ENCODE measurements around the gene CRISPLD2. TPM values are rescaled to one million over a fixed set of nuclear protein-coding genes. Genes with fewer than 3 reads are reported as not detected.

The CRISPLD2 gene
- polyA plus RNA-seq, 1 donor from 2014 or later = 0.06 TPM

DNA sequence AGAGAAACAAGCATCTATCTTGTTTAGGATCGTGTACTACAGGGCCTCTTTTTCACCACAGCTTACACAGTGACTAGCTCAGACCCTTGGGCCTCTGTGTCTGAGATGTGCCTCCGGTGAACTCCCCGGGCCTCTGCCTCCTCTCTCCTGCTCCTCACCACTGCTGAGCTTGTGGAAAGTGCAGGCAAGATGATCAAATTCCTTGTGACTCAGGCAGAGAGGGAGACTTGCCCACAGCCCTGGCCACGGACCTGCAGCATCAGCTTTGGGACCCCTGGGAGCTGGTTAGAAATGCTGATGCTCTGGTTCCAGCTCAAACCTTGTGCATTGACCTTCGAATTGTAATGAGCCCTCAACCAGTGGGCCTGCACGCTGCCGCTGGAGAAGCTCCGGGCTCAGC lies 111.7 kb downstream of the CRISPLD2 start:
- Histone ChIP-seq H3K4me2 (ENCODE audit: low read length) (no peak overlapping the region), H3K4me3 (ENCODE audit: low read length) (no peak overlapping the region), H3K9me2 (ENCODE audit: insufficient read depth, low read length) (no peaks in the 10 kb centered on the region), H4K20me1 (ENCODE audit: insufficient read depth) (no peaks in the 10 kb centered on the region), H3K27me3 (ENCODE audit: insufficient read depth, low read depth, low read length) (no peaks in the 10 kb centered on the region), H3F3A (ENCODE audit: insufficient read depth, low read length, poor library complexity, severe bottlenecking) (no peaks in the 10 kb centered on the region), H2AFZ (ENCODE audit: low read depth, low read length) (no peak overlapping the region), H3K9me3 (ENCODE audit: low read length) (no peaks in the 10 kb centered on the region), H3K9ac (ENCODE audit: low read length) (no peak overlapping the region), H3K79me2 (replicated peaks; ENCODE audit: insufficient read depth, low read length) (no peaks in the 10 kb centered on the region), H3K36me3 (ENCODE audit: insufficient read depth, low read length) (no peaks in the 10 kb centered on the region), H3K27ac (ENCODE audit: low read length) (no peak overlapping the region)
- TF ChIP-seq, protein P1, sequence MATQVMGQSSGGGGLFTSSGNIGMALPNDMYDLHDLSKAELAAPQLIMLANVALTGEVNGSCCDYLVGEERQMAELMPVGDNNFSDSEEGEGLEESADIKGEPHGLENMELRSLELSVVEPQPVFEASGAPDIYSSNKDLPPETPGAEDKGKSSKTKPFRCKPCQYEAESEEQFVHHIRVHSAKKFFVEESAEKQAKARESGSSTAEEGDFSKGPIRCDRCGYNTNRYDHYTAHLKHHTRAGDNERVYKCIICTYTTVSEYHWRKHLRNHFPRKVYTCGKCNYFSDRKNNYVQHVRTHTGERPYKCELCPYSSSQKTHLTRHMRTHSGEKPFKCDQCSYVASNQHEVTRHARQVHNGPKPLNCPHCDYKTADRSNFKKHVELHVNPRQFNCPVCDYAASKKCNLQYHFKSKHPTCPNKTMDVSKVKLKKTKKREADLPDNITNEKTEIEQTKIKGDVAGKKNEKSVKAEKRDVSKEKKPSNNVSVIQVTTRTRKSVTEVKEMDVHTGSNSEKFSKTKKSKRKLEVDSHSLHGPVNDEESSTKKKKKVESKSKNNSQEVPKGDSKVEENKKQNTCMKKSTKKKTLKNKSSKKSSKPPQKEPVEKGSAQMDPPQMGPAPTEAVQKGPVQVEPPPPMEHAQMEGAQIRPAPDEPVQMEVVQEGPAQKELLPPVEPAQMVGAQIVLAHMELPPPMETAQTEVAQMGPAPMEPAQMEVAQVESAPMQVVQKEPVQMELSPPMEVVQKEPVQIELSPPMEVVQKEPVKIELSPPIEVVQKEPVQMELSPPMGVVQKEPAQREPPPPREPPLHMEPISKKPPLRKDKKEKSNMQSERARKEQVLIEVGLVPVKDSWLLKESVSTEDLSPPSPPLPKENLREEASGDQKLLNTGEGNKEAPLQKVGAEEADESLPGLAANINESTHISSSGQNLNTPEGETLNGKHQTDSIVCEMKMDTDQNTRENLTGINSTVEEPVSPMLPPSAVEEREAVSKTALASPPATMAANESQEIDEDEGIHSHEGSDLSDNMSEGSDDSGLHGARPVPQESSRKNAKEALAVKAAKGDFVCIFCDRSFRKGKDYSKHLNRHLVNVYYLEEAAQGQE (IDR thresholded peaks at IDR 0.05; ENCODE audit: borderline replicate concordance) = no peak
- no peak for TF ChIP-seq SMC3 (conservative IDR thresholded peaks at IDR 0.05; ENCODE audit: poor library complexity)
- TF ChIP-seq EP300 (conservative IDR thresholded peaks at IDR 0.05; ENCODE audit: poor library complexity, severe bottlenecking) = no peak
- TF ChIP-seq RAD21 (conservative IDR thresholded peaks at IDR 0.05) = no peak
- TF ChIP-seq, protein P2, sequence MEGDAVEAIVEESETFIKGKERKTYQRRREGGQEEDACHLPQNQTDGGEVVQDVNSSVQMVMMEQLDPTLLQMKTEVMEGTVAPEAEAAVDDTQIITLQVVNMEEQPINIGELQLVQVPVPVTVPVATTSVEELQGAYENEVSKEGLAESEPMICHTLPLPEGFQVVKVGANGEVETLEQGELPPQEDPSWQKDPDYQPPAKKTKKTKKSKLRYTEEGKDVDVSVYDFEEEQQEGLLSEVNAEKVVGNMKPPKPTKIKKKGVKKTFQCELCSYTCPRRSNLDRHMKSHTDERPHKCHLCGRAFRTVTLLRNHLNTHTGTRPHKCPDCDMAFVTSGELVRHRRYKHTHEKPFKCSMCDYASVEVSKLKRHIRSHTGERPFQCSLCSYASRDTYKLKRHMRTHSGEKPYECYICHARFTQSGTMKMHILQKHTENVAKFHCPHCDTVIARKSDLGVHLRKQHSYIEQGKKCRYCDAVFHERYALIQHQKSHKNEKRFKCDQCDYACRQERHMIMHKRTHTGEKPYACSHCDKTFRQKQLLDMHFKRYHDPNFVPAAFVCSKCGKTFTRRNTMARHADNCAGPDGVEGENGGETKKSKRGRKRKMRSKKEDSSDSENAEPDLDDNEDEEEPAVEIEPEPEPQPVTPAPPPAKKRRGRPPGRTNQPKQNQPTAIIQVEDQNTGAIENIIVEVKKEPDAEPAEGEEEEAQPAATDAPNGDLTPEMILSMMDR (IDR thresholded peaks at IDR 0.05; ENCODE audit: poor library complexity, severe bottlenecking) = no peak
- TF ChIP-seq TAF1 (IDR thresholded peaks at IDR 0.05; ENCODE audit: low read depth) = no peak
- TF ChIP-seq POLR2AphosphoS5 (IDR thresholded peaks at IDR 0.05) = no peak
- TF ChIP-seq MXI1 (conservative IDR thresholded peaks at IDR 0.05; ENCODE audit: poor library complexity, severe bottlenecking) = no peak
- TF ChIP-seq EZH2 (IDR thresholded peaks at IDR 0.05; ENCODE audit: borderline replicate concordance, insufficient read depth, low read length, poor library complexity, severe bottlenecking) = no peak

DNA sequence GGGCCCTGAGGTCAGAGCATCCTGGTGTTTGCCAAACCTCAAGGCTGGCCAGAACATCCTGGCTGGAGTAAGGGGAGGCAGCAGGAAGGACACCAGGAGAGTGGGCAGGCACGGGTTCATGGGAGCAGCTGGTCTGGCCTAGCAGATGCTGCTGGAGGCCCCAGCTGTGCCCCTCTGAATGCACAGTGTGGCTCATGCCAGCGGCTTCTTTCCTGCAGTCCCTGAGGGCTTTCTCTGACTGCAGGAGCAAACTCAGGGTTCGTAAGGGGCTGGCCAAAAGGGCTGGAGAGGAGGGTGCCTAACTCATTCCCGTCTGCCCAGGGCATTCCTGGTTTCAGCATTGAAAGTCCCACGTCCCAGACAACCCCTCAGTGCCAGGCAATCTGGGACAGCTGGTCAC lies 112.9 kb downstream of the CRISPLD2 start:
- no peaks in the 10 kb centered on the region for H3K27me3 ChIP-seq (ENCODE audit: insufficient read depth, low read depth, low read length)
- H3K4me2 ChIP-seq (ENCODE audit: low read length) = no peak overlapping the region
- no peaks in the 10 kb centered on the region for H3K79me2 ChIP-seq (replicated peaks; ENCODE audit: insufficient read depth, low read length)
- no peak overlapping the region for H2AFZ ChIP-seq (ENCODE audit: low read depth, low read length)
- TF ChIP-seq, protein P1 (IDR thresholded peaks at IDR 0.05; ENCODE audit: borderline replicate concordance) = no peak
- no peak for TF ChIP-seq SMC3 (conservative IDR thresholded peaks at IDR 0.05; ENCODE audit: poor library complexity)
- no peak for TF ChIP-seq EZH2 (IDR thresholded peaks at IDR 0.05; ENCODE audit: borderline replicate concordance, insufficient read depth, low read length, poor library complexity, severe bottlenecking)
- no peak for TF ChIP-seq POLR2AphosphoS5 (IDR thresholded peaks at IDR 0.05)
- TF ChIP-seq, protein P2 (IDR thresholded peaks at IDR 0.05; ENCODE audit: poor library complexity, severe bottlenecking) = no peak
- TF ChIP-seq EP300 (conservative IDR thresholded peaks at IDR 0.05; ENCODE audit: poor library complexity, severe bottlenecking) = no peak
- TF ChIP-seq TAF1 (IDR thresholded peaks at IDR 0.05; ENCODE audit: low read depth) = no peak
- no peak for TF ChIP-seq MXI1 (conservative IDR thresholded peaks at IDR 0.05; ENCODE audit: poor library complexity, severe bottlenecking)
- TF ChIP-seq RAD21 (conservative IDR thresholded peaks at IDR 0.05) = no peak
- H3K9me3 ChIP-seq (ENCODE audit: low read length) = no peaks in the 10 kb centered on the region
- no peaks in the 10 kb centered on the region for H4K20me1 ChIP-seq (ENCODE audit: insufficient read depth)
- H3K4me3 ChIP-seq (ENCODE audit: low read length) = no peak overlapping the region
- H3F3A ChIP-seq (ENCODE audit: insufficient read depth, low read length, poor library complexity, severe bottlenecking) = no peaks in the 10 kb centered on the region
- H3K36me3 ChIP-seq (ENCODE audit: insufficient read depth, low read length) = no peaks in the 10 kb centered on the region
- H3K27ac ChIP-seq (ENCODE audit: low read length) = no peak overlapping the region
- no peak overlapping the region for H3K9ac ChIP-seq (ENCODE audit: low read length)
- no peaks in the 10 kb centered on the region for H3K9me2 ChIP-seq (ENCODE audit: insufficient read depth, low read length)
